Endothelial cell (in vitro differentiated cells): ENCODE data around the gene ZNF644. TPM values are rescaled to one million over a fixed set of nuclear protein-coding genes. Genes with fewer than 3 reads are reported as not detected.
A peak's percentile ranks its signal among the peaks of the same experiment; 100 is the strongest.

Experiments
- DNase-seq: peaks from one replicate; pipeline ENCODE4 v3.0.0; 2021; ENCODE audit warnings: low spot score
- H3K27ac Mint-ChIP-seq: one replicate; pipeline ENCODE4 v1.8.0; 2021; ENCODE audit warnings: mixed read lengths, inconsistent platforms; ENCODE audit not compliant: unreplicated experiment
- H3K27me3 Mint-ChIP-seq: one replicate; pipeline ENCODE4 v1.8.0; 2021; ENCODE audit warnings: mild to moderate bottlenecking, moderate library complexity, mixed read lengths, inconsistent platforms; ENCODE audit not compliant: unreplicated experiment
- H3K36me3 Mint-ChIP-seq: one replicate; pipeline ENCODE4 v1.8.0; 2021; ENCODE audit warnings: mild to moderate bottlenecking, low read depth, mixed read lengths, inconsistent platforms; ENCODE audit not compliant: unreplicated experiment
- H3K4me1 Mint-ChIP-seq: one replicate; pipeline ENCODE4 v1.8.0; 2021; ENCODE audit warnings: mild to moderate bottlenecking, mixed read lengths, inconsistent platforms; ENCODE audit not compliant: unreplicated experiment
- H3K4me3 Mint-ChIP-seq: one replicate; pipeline ENCODE4 v1.8.0; 2021; ENCODE audit warnings: mild to moderate bottlenecking, mixed read lengths, inconsistent platforms; ENCODE audit not compliant: unreplicated experiment
- H3K9me3 Mint-ChIP-seq: one replicate; pipeline ENCODE4 v1.8.0; 2021; ENCODE audit warnings: mixed read lengths, inconsistent platforms; ENCODE audit not compliant: unreplicated experiment
- total RNA-seq: library from RNA; stranded (reverse); fragmentation: NEBNext Ultra II Directional; extraction: Animal tissue kit (Norgen Biotek cat#: 25700); gene quantifications from one replicate; pipeline ENCODE4 v1.2.1, GENCODE V29; 2021; ENCODE audit not compliant: unreplicated experiment
- TF ChIP-seq, protein P1 (sequence below): fragments of 200-600 bp; sonication (generic); IDR thresholded peaks from one replicate; pipeline ENCODE4 v1.5.0; 2021; ENCODE audit warnings: antibody characterized with exemption; ENCODE audit not compliant: unreplicated experiment

The ZNF644 gene
- total RNA-seq, 1 donor from 2014 or later: 67.1 TPM

GRCh38 chr1:90924982-90925381 is 96.9 kb downstream of the ZNF644 start:
- no peak overlapping the region for H3K27ac Mint-ChIP-seq
- H3K27me3 Mint-ChIP-seq: peaks cover 3% of the 10 kb centered on the region
- peaks cover 36% of the 10 kb centered on the region for H3K4me1 Mint-ChIP-seq
- H3K36me3 Mint-ChIP-seq: peaks cover 15% of the 10 kb centered on the region
- no peaks in the 10 kb centered on the region for H3K9me3 Mint-ChIP-seq
- TF ChIP-seq, protein P1, sequence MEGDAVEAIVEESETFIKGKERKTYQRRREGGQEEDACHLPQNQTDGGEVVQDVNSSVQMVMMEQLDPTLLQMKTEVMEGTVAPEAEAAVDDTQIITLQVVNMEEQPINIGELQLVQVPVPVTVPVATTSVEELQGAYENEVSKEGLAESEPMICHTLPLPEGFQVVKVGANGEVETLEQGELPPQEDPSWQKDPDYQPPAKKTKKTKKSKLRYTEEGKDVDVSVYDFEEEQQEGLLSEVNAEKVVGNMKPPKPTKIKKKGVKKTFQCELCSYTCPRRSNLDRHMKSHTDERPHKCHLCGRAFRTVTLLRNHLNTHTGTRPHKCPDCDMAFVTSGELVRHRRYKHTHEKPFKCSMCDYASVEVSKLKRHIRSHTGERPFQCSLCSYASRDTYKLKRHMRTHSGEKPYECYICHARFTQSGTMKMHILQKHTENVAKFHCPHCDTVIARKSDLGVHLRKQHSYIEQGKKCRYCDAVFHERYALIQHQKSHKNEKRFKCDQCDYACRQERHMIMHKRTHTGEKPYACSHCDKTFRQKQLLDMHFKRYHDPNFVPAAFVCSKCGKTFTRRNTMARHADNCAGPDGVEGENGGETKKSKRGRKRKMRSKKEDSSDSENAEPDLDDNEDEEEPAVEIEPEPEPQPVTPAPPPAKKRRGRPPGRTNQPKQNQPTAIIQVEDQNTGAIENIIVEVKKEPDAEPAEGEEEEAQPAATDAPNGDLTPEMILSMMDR: no peak
- DNase-seq: no peak
- H3K4me3 Mint-ChIP-seq: no peak overlapping the region

DNA sequence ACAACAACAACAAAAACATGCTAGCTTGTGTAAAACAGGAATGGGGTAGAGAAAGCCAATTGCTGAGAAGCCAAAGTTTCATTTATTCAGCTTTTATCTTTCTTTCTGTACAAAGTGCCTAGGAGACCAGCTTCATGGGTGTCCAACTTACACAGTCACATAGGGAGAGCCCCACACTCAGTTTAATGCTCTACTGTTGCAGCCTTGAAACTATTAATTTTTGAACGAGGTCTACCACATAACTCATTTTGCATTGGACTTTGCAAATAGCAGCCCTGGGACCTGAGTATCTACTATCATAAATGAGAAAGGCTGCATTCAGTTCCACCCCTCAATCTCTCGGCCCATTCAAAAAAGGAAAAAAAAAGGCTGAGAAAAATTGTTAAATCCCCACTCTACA is 98.8 kb downstream of the ZNF644 start:
- no peak overlapping the region for H3K27ac Mint-ChIP-seq
- H3K4me1 Mint-ChIP-seq: peaks cover 32% of the 10 kb centered on the region
- H3K4me3 Mint-ChIP-seq: no peak overlapping the region
- no peaks in the 10 kb centered on the region for H3K9me3 Mint-ChIP-seq
- TF ChIP-seq, protein P1: no peak
- peaks cover 3% of the 10 kb centered on the region for H3K27me3 Mint-ChIP-seq
- DNase-seq: no peak
- H3K36me3 Mint-ChIP-seq: peaks cover 9% of the 10 kb centered on the region

DNA sequence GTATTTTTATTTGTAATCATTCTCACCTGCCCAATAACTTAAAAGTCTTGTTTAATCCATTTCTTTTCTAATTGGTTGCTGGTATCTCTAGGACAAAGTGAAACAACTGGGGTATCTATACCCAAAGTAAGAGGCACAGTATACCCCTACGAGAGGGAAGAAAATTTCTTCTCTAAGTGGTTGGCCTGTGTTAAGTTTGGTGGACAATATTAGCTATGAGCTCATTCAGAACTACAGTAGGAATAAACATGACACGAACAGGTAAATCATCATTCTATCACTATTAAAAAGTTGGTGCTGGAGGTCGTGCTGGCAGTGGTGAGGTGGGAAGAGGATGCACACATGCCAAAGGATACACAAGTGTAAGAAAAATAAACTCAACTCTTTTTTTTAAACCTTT is 99.6 kb downstream of the ZNF644 start:
- no peak for DNase-seq

DNA sequence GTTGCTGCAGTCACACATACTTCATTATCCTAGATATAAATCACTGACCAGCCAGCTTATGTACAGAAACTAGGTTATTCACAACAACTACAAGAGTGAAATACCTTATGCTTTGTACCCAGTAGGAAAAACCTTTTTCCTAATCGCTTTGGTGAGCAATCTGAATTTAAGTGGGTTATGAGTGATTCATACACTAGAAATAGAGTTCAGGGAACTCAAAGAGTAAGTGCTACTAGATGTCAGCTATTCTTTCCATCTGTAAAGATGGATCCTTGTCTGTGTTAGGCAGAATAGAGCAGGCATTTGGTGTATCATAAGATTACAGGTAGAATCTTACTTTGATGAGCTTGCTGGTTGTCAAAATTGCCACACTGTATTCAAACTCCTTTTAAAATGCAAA is 101.9 kb downstream of the ZNF644 start:
- H3K36me3 Mint-ChIP-seq: peaks cover 4% of the 10 kb centered on the region
- H3K4me3 Mint-ChIP-seq: no peak overlapping the region
- H3K27me3 Mint-ChIP-seq: peaks cover 1% of the 10 kb centered on the region
- TF ChIP-seq, protein P1: no peak
- H3K9me3 Mint-ChIP-seq: no peaks in the 10 kb centered on the region
- peaks cover 14% of the 10 kb centered on the region for H3K4me1 Mint-ChIP-seq
- no peak for DNase-seq
- H3K27ac Mint-ChIP-seq: no peak overlapping the region

More for the DNA sequence above, 99.6 kb downstream of the ZNF644 start:
- TF ChIP-seq, protein P1: no peak
- H3K36me3 Mint-ChIP-seq: peaks cover 11% of the 10 kb centered on the region
- no peak overlapping the region for H3K27ac Mint-ChIP-seq
- peaks cover 32% of the 10 kb centered on the region for H3K4me1 Mint-ChIP-seq
- H3K9me3 Mint-ChIP-seq: no peaks in the 10 kb centered on the region
- H3K27me3 Mint-ChIP-seq: peaks cover 3% of the 10 kb centered on the region
- no peak overlapping the region for H3K4me3 Mint-ChIP-seq

DNA sequence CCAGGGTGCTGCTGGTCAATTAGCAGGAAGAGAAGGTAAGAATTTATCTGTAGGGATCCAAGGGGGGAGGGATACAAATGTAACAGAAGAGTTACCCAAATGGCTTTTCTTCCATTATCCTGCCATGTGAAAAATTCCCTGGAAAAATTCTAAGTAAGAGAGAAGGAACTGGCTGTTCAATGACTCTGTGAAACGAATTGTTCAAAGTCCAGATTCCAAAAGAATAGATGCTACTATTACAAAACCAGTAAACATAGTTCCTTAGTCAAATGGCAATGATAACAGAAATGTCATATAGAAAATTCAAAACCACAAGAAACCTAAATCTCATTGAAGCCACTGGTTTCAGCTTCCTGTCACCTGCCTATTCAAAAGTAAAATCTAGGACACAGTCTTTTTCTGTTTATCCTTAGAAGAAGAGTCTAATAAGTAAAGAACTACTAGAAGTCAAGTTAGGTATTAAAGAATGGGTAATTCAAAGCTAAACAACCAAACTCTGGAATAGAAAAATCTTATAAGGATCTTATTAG is 102.6 kb downstream of the ZNF644 start:
- TF ChIP-seq, protein P1: no peak
- DNase-seq: no peak
- Mint-ChIP-seq H3K9me3 (no peaks in the 10 kb centered on the region), H3K27me3 (no peaks in the 10 kb centered on the region), H3K36me3 (peaks cover 4% of the 10 kb centered on the region), H3K4me1 (peaks cover 9% of the 10 kb centered on the region), H3K27ac (peak overlapping the region; percentile 36), H3K4me3 (no peak overlapping the region)
